Neural progenitor cell (in vitro differentiated cells): ENCODE measurements around the gene ORM1. TPM values are rescaled to one million over a fixed set of nuclear protein-coding genes. Genes with fewer than 3 reads are reported as not detected.

Experiments
- DNase-seq: peaks from one replicate; pipeline ENCODE4 v3.0.0-alpha.2; 2016; ENCODE audit warnings: low spot score
- H2AFZ ChIP-seq: fragments of 200-600 bp; sonication (generic); replicated peaks from 2 replicates; pipeline ENCODE4 v1.6.1; 2016; ENCODE audit warnings: antibody characterized with exemption
- H3F3A ChIP-seq: fragments of 200-600 bp; sonication (generic); 2 replicates; pipeline ENCODE4 v1.6.1; 2016; ENCODE audit warnings: antibody characterized with exemption, low read depth
- H3K27ac ChIP-seq: fragments of 200-600 bp; sonication (generic); 2 replicates; pipeline ENCODE4 v1.5.1; 2016; ENCODE audit warnings: mild to moderate bottlenecking
- H3K27me3 ChIP-seq: fragments of 200-600 bp; sonication (generic); 2 replicates; pipeline ENCODE4 v1.6.1; 2016; ENCODE audit warnings: mild to moderate bottlenecking, moderate library complexity
- H3K36me3 ChIP-seq: fragments of 200-600 bp; sonication (generic); 2 replicates; pipeline ENCODE4 v1.5.1; 2016
- H3K4me1 ChIP-seq: fragments of 200-600 bp; sonication (generic); 2 replicates; pipeline ENCODE4 v1.6.1; 2016; ENCODE audit warnings: mixed run types
- H3K4me2 ChIP-seq: fragments of 200-600 bp; sonication (generic); 2 replicates; pipeline ENCODE4 v1.6.1; 2016
- H3K4me3 ChIP-seq: fragments of 200-600 bp; sonication (generic); 2 replicates; pipeline ENCODE4 v1.5.1; 2016
- H3K79me2 ChIP-seq: fragments of 200-600 bp; sonication (generic); 2 replicates; pipeline ENCODE4 v1.6.1; 2016; ENCODE audit warnings: low read depth
- H3K9ac ChIP-seq: fragments of 200-600 bp; sonication (generic); 2 replicates; pipeline ENCODE4 v1.6.1; 2016
- H3K9me3 ChIP-seq: fragments of 200-600 bp; sonication (generic); 2 replicates; pipeline ENCODE4 v1.5.1; 2016; ENCODE audit warnings: low read depth
- H4K20me1 ChIP-seq: fragments of 200-600 bp; sonication (generic); 2 replicates; pipeline ENCODE4 v1.6.1; 2016; ENCODE audit warnings: low read depth
- H3K27ac Mint-ChIP-seq: 3 replicates; pipeline ENCODE4 v1.8.0; 2021; ENCODE audit warnings: mixed read lengths
- H3K27me3 Mint-ChIP-seq: 2 replicates; pipeline ENCODE4 v1.8.0; 2022; ENCODE audit warnings: low read depth, mild to moderate bottlenecking, inconsistent platforms, moderate library complexity, mixed read lengths; ENCODE audit not compliant: insufficient read depth
- H3K36me3 Mint-ChIP-seq: 3 replicates; pipeline ENCODE4 v1.8.0; 2021; ENCODE audit warnings: mixed read lengths
- H3K4me1 Mint-ChIP-seq: 3 replicates; pipeline ENCODE4 v1.8.0; 2021; ENCODE audit warnings: mixed read lengths
- H3K4me3 Mint-ChIP-seq: 3 replicates; pipeline ENCODE4 v1.8.0; 2021; ENCODE audit warnings: mild to moderate bottlenecking, moderate library complexity, mixed read lengths
- H3K9me3 Mint-ChIP-seq: 3 replicates; pipeline ENCODE4 v1.8.0; 2020; ENCODE audit warnings: mixed read lengths
- EZH2 ChIP-seq: fragments of 200-600 bp; sonication (generic); IDR thresholded peaks from 2 replicates; pipeline ENCODE4 v1.6.1; 2017; ENCODE audit warnings: antibody characterized with exemption, mild to moderate bottlenecking, moderate library complexity
- EZH2phosphoT487 ChIP-seq: fragments of 200-600 bp; sonication (generic); IDR thresholded peaks from 2 replicates; pipeline ENCODE4 v1.6.1; 2017; ENCODE audit warnings: antibody characterized with exemption
- total RNA-seq: library from RNA; depleted of rRNA; stranded (reverse); fragments of >200 nt; gene quantifications from 2 replicates; pipeline ENCODE4 v1.2.3, GENCODE V29; 2015; ENCODE audit warnings: low replicate concordance
- TF ChIP-seq, protein P1 (sequence below): fragments of 200-600 bp; sonication (generic); IDR thresholded peaks from 2 replicates; pipeline ENCODE4 v1.5.1; 2017; ENCODE audit warnings: antibody characterized with exemption, mild to moderate bottlenecking

The ORM1 gene
- total RNA-seq, 1 donor from 2014 or later, result not detected

DNA sequence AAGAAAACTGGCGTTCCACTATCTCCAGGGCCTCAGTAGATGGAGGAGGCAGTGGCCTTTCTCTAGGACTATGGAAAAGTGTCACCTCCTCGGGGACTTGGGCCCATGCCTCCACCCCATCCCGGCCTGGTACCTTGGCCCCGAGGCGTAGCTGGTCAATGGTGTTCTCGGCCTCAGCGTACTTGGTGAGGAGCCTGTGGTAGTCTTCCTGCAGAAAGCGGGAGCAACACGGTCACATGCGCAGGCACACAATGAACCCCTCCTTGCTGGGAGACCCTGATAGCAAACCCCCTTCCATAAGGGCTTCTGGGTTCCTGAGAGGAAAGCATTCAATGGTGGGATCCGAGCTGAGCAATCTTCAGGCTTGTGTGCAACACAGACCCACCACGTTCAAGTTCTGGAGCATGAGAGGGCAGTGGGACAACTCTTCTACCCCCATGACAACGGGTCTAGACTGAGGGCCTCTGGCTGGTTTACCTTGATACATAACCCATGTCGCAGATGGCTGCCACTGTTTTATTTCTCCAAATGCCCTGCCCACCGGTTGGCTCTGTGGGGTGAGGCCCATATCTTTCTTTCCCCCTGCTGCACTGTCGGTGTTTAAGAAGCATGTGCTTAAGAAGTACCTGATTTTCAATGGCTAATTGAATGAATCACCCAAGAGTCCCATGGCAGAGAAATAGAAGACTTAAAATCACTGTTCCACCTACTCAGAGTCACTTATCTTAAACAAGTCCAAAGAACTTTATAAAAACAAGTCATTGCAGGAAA lies 51.2 kb downstream of the ORM1 start:
- no peaks in the 10 kb centered on the region for H3K27me3 ChIP-seq
- H3K36me3 ChIP-seq, result no peaks in the 10 kb centered on the region
- H3K9me3 ChIP-seq, result no peaks in the 10 kb centered on the region
- H3K79me2 ChIP-seq, result no peaks in the 10 kb centered on the region
- TF ChIP-seq, protein P1, sequence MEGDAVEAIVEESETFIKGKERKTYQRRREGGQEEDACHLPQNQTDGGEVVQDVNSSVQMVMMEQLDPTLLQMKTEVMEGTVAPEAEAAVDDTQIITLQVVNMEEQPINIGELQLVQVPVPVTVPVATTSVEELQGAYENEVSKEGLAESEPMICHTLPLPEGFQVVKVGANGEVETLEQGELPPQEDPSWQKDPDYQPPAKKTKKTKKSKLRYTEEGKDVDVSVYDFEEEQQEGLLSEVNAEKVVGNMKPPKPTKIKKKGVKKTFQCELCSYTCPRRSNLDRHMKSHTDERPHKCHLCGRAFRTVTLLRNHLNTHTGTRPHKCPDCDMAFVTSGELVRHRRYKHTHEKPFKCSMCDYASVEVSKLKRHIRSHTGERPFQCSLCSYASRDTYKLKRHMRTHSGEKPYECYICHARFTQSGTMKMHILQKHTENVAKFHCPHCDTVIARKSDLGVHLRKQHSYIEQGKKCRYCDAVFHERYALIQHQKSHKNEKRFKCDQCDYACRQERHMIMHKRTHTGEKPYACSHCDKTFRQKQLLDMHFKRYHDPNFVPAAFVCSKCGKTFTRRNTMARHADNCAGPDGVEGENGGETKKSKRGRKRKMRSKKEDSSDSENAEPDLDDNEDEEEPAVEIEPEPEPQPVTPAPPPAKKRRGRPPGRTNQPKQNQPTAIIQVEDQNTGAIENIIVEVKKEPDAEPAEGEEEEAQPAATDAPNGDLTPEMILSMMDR, result no peak
- TF ChIP-seq EZH2phosphoT487, result no peak
- TF ChIP-seq EZH2, result no peak
- Mint-ChIP-seq H3K27ac (no peak overlapping the region), H3K36me3 (peaks cover 13% of the 10 kb centered on the region), H3K27me3 (peaks cover 6% of the 10 kb centered on the region), H3K4me1 (peaks cover 44% of the 10 kb centered on the region), H3K4me3 (no peak overlapping the region), H3K9me3 (no peaks in the 10 kb centered on the region)
- H3K4me3 ChIP-seq, result no peak overlapping the region
- no peak overlapping the region for H3K27ac ChIP-seq
- no peak overlapping the region for H3K9ac ChIP-seq
- DNase-seq, result no peak
- H4K20me1 ChIP-seq, result peaks cover 6% of the 10 kb centered on the region
- peaks cover 21% of the 10 kb centered on the region for H3K4me1 ChIP-seq
- no peak overlapping the region for H3K4me2 ChIP-seq
- H2AFZ ChIP-seq, result no peak overlapping the region
- H3F3A ChIP-seq, result peaks cover 6% of the 10 kb centered on the region

DNA sequence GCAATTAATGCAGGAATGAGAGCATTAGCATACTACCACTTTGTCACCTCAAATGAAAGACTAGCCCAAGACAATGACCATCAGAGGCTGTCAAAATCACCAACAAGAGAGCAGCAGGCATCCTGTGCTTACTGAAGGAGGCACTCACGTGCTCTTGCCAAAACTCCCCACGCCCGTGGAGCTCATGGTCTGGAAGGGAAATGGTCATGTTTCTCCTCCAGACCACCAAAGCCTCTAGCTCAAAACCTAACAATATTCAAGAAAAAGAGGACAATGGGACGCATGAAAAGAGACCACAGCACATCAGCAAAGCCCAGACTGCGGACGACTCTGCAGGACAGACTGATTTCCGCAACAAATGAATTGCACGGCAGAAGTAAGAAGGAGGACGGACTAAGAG lies 52.0 kb downstream of the ORM1 start:
- peaks cover 6% of the 10 kb centered on the region for H3K27me3 Mint-ChIP-seq
- H3K4me3 ChIP-seq, result no peak overlapping the region
- peaks cover 18% of the 10 kb centered on the region for H3K4me1 ChIP-seq
- H3K79me2 ChIP-seq, result no peaks in the 10 kb centered on the region
- H3K9me3 Mint-ChIP-seq, result no peaks in the 10 kb centered on the region
- H2AFZ ChIP-seq, result no peak overlapping the region
- no peaks in the 10 kb centered on the region for H3K27me3 ChIP-seq
- H3K9me3 ChIP-seq, result no peaks in the 10 kb centered on the region
- H3K4me3 Mint-ChIP-seq, result no peak overlapping the region
- H3K9ac ChIP-seq, result no peak overlapping the region
- no peak for TF ChIP-seq EZH2phosphoT487
- TF ChIP-seq, protein P1, result no peak
- TF ChIP-seq EZH2, result no peak
- no peak overlapping the region for H3K27ac Mint-ChIP-seq
- peaks cover 38% of the 10 kb centered on the region for H3K4me1 Mint-ChIP-seq
- DNase-seq, result no peak
- no peak overlapping the region for H3K27ac ChIP-seq
- H3K4me2 ChIP-seq, result no peak overlapping the region
- H3K36me3 Mint-ChIP-seq, result peaks cover 11% of the 10 kb centered on the region
- H3K36me3 ChIP-seq, result no peaks in the 10 kb centered on the region
- peaks cover 6% of the 10 kb centered on the region for H3F3A ChIP-seq
- peaks cover 6% of the 10 kb centered on the region for H4K20me1 ChIP-seq

DNA sequence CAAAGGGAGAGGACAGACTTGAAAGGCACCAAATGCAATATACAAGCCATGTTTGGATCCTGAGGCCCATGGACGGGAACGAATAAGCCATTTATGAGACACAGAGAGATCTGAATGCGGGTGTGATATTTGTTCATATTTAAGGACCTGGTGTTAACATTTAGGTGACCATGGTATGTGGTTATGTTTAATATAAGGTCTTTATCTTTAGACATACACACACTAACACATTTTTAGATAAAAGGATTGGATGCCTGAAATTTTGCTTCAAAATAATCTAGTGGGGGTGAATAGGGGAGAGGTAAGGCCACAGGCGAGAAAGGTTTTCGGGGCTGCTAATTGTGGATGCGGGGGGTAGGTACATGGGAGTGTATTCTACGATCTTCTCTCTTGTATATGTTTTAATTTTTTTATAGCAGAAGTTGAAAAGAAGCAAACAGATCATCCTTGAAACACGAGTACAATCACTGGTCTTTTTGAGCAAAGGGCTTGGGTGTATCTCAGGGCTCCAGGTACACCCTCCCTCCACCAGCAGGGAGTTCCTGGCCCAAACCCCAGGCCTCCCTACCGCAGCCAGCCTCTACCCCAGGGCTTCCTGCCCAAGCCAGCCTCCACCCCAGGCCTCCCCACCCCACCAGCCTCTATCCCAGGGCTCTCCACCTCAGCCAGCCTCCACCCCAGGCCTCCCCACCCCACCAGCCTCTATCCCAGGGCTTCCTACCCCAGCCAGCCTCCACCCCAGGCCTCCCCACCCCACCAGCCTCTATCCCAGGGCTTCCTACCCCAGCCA lies 52.7 kb downstream of the ORM1 start:
- H3K4me1 Mint-ChIP-seq, result peaks cover 34% of the 10 kb centered on the region

More for the DNA sequence above, 52.7 kb downstream of the ORM1 start:
- no peak overlapping the region for H2AFZ ChIP-seq
- no peak overlapping the region for H3K4me3 ChIP-seq
- Mint-ChIP-seq H3K36me3 (peaks cover 15% of the 10 kb centered on the region), H3K27me3 (peaks cover 6% of the 10 kb centered on the region), H3K9me3 (no peaks in the 10 kb centered on the region), H3K4me3 (no peak overlapping the region), H3K27ac (no peak overlapping the region)
- H3K79me2 ChIP-seq, result no peaks in the 10 kb centered on the region
- no peaks in the 10 kb centered on the region for H3K27me3 ChIP-seq
- DNase-seq, result no peak
- H3K4me2 ChIP-seq, result no peak overlapping the region
- H3F3A ChIP-seq, result peaks cover 6% of the 10 kb centered on the region
- no peak overlapping the region for H3K9ac ChIP-seq
- H3K36me3 ChIP-seq, result no peaks in the 10 kb centered on the region
- no peak overlapping the region for H3K27ac ChIP-seq
- no peaks in the 10 kb centered on the region for H3K9me3 ChIP-seq
- peaks cover 11% of the 10 kb centered on the region for H3K4me1 ChIP-seq
- H4K20me1 ChIP-seq, result peaks cover 6% of the 10 kb centered on the region
- TF ChIP-seq EZH2, result no peak
- TF ChIP-seq EZH2phosphoT487, result no peak
- TF ChIP-seq, protein P1, result no peak

Other genes with a start within 250 kb of the ORM1 start
- 0.56 TPM in 1 of 2 replicates, not detected in the other for gene AMBP, start 244.8 kb upstream of the ORM1 start, total RNA-seq
- gene KIF12, start 223.8 kb upstream of the ORM1 start, total RNA-seq, result 0.56 and 0.59 TPM in 2 replicates
- gene COL27A1, start 167.6 kb upstream of the ORM1 start, total RNA-seq, result 4.3 and 16.2 TPM in 2 replicates
- gene ORM2, start 6.8 kb downstream of the ORM1 start, total RNA-seq, result 0.43 TPM in 1 of 2 replicates, not detected in the other
- gene AKNA, start 64.9 kb downstream of the ORM1 start, total RNA-seq, result 11.4 and 13.4 TPM in 2 replicates
- 1.1 and 6.6 TPM in 2 replicates for gene WHRN, start 182.4 kb downstream of the ORM1 start, total RNA-seq